Measurements from ENCODE around the gene TTC23.
"Not testable (repeated sequence)": the region's sequence is repeated elsewhere in the genome, so short reads cannot be mapped to it uniquely, and the experiment has no call there.

TTC23 gene

GRCh38 chr15:99197856-99198255 is 51.5 kb downstream of the TTC23 start:
- no peak for DNase-seq (ENCODE audit: low spot score)

GRCh38 chr15:99192181-99192580 is 57.2 kb downstream of the TTC23 start:
- DNase-seq (ENCODE audit: low spot score), result not testable (repeated sequence)

- DNase-seq (ENCODE audit: low spot score), result no peak
Observed at GRCh38 chr15:99187936-99188335, 61.4 kb downstream of the TTC23 start.

- DNase-seq (ENCODE audit: low spot score), result peak; percentile 66
Observed at GRCh38 chr15:99185414-99186130, 63.8 kb downstream of the TTC23 start.

GRCh38 chr15:99182791-99183190 is 66.6 kb downstream of the TTC23 start:
- no peak for DNase-seq (ENCODE audit: low spot score)

GRCh38 chr15:99181545-99181971 is 67.8 kb downstream of the TTC23 start:
- DNase-seq (ENCODE audit: low spot score), result no peak

- DNase-seq (ENCODE audit: low spot score), result no peak
Observed at GRCh38 chr15:99180964-99181306, 68.4 kb downstream of the TTC23 start.

GRCh38 chr15:99180086-99180963 is 69.1 kb downstream of the TTC23 start:
- no peak for DNase-seq (ENCODE audit: low spot score)

GRCh38 chr15:99177679-99178078 is 71.7 kb downstream of the TTC23 start:
- DNase-seq (ENCODE audit: low spot score), result no peak

GRCh38 chr15:99176757-99177156 is 72.6 kb downstream of the TTC23 start:
- no peak for DNase-seq (ENCODE audit: low spot score)

GRCh38 chr15:99174567-99175395 is 74.6 kb downstream of the TTC23 start:
- DNase-seq (ENCODE audit: low spot score), result peak; percentile 21

GRCh38 chr15:99172989-99173388 is 76.4 kb downstream of the TTC23 start:
- DNase-seq (ENCODE audit: low spot score), result no peak

GRCh38 chr15:99172171-99172570 is 77.2 kb downstream of the TTC23 start:
- DNase-seq (ENCODE audit: low spot score), result no peak

GRCh38 chr15:99170476-99171065 is 78.8 kb downstream of the TTC23 start:
- DNase-seq (ENCODE audit: low spot score), result peak; percentile 25

- DNase-seq (ENCODE audit: low spot score), result peak; percentile 28
Observed at GRCh38 chr15:99169769-99170311, 79.5 kb downstream of the TTC23 start.

GRCh38 chr15:99168601-99169580 is 80.5 kb downstream of the TTC23 start:
- no peak for DNase-seq (ENCODE audit: low spot score)

GRCh38 chr15:99167640-99168039 is 81.7 kb downstream of the TTC23 start:
- no peak for DNase-seq (ENCODE audit: low spot score)

GRCh38 chr15:99167201-99167600 is 82.2 kb downstream of the TTC23 start:
- DNase-seq (ENCODE audit: low spot score), result no peak

GRCh38 chr15:99165956-99166689 is 83.3 kb downstream of the TTC23 start:
- DNase-seq (ENCODE audit: low spot score), result no peak
